GM18508 (cell line): Measurements from ENCODE around the gene COX6B2.

Experiments used
- ATAC-seq: cut with Tn5 transposase; IDR thresholded peaks from one replicate; pipeline ENCODE4 v1.9.1; 2021; ENCODE audit warnings: moderate number of reproducible peaks; ENCODE audit not compliant: insufficient read depth, unreplicated experiment

The COX6B2 gene

GRCh38 chr19:55315956-55316525 lies 38.5 kb downstream of the COX6B2 start:
- no peak for ATAC-seq

GRCh38 chr19:55314396-55314795 lies 40.1 kb downstream of the COX6B2 start:
- ATAC-seq: no peak

GRCh38 chr19:55312621-55313512 lies 41.7 kb downstream of the COX6B2 start:
- ATAC-seq: no peak

- ATAC-seq: no peak
These were observed 42.7 kb downstream of the COX6B2 start for GRCh38 chr19:55311797-55312196.

GRCh38 chr19:55311397-55311796 lies 43.1 kb downstream of the COX6B2 start:
- ATAC-seq: no peak

- ATAC-seq: no peak
These were observed 44.0 kb downstream of the COX6B2 start for GRCh38 chr19:55310498-55310897.

GRCh38 chr19:55309448-55309847 lies 45.1 kb downstream of the COX6B2 start:
- no peak for ATAC-seq

- no peak for ATAC-seq
These were observed 46.2 kb downstream of the COX6B2 start for GRCh38 chr19:55308281-55308680.

- ATAC-seq: no peak
These were observed 47.8 kb downstream of the COX6B2 start for GRCh38 chr19:55306712-55307111.

- no peak for ATAC-seq
These were observed 48.4 kb downstream of the COX6B2 start for GRCh38 chr19:55305983-55306562.

- ATAC-seq: no peak
These were observed 49.0 kb downstream of the COX6B2 start for GRCh38 chr19:55305491-55305890.

- no peak for ATAC-seq
These were observed 49.5 kb downstream of the COX6B2 start for GRCh38 chr19:55304980-55305379.

- ATAC-seq: no peak
These were observed 50.1 kb downstream of the COX6B2 start for GRCh38 chr19:55304279-55304978.

- ATAC-seq: no peak
These were observed 51.0 kb downstream of the COX6B2 start for GRCh38 chr19:55303477-55303876.

GRCh38 chr19:55302318-55302703 lies 52.2 kb downstream of the COX6B2 start:
- ATAC-seq: no peak

GRCh38 chr19:55301459-55302317 lies 52.8 kb downstream of the COX6B2 start:
- no peak for ATAC-seq

- ATAC-seq: no peak
These were observed 53.5 kb downstream of the COX6B2 start for GRCh38 chr19:55300886-55301458.

GRCh38 chr19:55299991-55300390 lies 54.5 kb downstream of the COX6B2 start:
- no peak for ATAC-seq
